GM08714 (cell line): ENCODE results near the gene ARFGEF3.

Experiments
- H3K4me3 ChIP-seq: fragments of 200-500 bp; sonication (Bioruptor generic); 2 replicates; pipeline ENCODE4 v1.5.1; 2014; ENCODE audit warnings: mild to moderate bottlenecking, low read length, inconsistent platforms
- ZNF274 ChIP-seq: IDR thresholded peaks from 2 replicates; pipeline ENCODE4 v1.6.1; 2012; ENCODE audit warnings: mild to moderate bottlenecking, low read depth, low read length

ARFGEF3 gene

DNA sequence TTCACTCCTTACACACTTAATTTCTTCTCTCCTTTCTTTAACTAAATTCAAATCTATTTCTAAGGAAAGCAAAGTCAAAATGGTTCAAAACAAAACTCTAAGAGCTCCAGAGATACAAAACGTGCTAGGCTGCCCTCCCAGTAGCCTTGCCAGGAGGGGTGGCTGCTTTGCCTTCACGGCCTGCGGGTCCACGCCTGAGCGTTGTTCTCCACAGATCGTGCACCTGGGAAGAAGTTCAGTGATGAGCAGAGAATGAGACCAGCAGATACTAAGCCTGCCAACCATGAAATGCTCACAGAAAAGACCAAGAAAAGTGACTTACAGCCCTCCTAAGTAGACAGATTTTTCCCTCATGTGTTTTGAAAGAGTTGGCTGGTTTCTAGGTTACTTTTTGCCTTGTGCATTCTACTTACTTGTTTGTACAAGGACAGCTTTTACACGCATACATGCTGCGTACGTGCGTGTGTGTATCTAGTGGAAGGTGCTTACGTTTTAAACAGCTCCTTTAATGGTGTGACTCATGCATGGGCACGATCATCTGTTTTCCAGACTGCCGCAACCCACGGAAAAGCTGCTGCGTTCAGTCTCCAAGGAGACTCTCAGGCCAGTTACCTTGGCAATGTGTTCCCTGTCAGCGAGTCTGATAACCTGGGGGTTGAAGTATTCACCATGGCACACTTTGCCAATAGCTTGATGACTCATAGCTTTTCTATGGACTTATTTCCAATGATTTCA, 88.9 kb downstream of the ARFGEF3 start:
- no peak overlapping the region for H3K4me3 ChIP-seq
- no peak for TF ChIP-seq ZNF274

DNA sequence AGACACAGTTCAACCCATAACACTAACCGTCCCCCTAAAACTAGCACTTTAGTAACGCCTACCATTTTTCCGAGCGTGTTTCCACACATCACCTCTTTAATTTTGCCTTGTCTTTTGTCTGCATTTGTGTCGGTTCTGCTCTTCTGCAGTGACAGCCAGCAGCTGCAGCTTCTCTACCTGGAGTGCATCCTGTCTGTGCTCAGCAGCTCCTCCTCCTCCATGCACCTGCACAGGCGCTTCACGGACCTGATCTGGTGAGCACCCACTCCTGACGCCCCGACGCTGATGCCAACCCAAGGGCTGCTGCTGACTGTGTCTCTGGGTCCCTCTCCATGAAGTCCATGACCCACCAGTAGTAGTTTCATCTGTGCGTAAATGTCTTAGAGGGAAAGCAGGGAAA, 92.0 kb downstream of the ARFGEF3 start:
- no peak for TF ChIP-seq ZNF274
- no peak overlapping the region for H3K4me3 ChIP-seq

DNA sequence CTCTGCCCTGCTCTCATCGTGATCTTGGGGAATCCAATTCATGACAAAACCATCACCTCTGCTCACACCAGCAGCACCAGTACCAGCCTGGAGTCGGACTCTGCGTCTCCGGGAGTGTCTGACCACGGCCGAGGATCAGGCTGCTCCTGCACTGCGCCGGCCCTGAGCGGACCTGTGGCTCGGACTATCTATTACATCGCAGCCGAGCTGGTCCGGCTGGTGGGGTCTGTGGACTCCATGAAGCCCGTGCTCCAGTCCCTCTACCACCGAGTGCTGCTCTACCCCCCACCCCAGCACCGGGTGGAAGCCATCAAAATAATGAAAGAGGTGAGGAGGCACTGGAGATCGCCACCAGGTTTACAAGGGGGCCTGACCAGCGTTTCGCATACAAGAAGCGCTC, 93.7 kb downstream of the ARFGEF3 start:
- TF ChIP-seq ZNF274: no peak
- no peak overlapping the region for H3K4me3 ChIP-seq

DNA sequence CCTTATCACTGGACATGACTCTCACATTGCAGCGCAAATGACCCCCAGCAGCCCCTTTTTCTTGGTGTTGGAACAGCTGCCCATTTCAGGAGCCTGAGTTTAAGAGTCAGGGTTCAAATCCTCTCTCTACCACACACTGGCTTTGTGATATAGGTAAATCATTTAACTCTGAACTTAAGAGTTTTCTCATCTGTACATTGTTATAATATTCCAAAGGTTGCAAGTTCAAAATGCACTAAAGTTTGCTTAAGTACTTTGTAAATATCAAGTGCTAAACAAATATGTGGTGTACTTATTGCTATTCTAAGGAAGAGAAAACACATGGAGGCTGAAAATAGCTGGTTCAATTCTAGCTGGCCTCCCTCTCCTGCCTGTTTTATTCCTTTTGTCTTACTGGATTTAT, 95.9 kb downstream of the ARFGEF3 start:
- TF ChIP-seq ZNF274: no peak
- H3K4me3 ChIP-seq: no peak overlapping the region

DNA sequence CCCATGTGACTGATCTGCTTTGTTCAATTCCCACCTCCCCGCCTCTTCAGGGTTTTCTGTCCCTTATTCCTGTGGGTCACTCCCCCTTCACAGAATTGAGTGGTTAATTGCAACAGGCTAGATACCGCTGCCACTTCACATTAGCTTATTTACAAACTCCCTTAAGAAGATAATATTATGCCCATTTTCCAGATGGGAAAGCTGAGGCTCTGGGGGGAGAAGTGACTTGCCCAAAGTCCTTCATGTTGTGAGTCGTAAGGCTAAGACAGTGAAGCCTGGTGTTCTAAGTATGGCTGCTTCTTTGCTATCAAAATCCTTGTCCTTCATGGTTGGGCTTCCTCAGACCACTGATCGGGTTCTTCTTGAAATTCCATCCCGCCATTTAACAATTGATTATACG, 96.5 kb downstream of the ARFGEF3 start:
- no peak for TF ChIP-seq ZNF274
- no peak overlapping the region for H3K4me3 ChIP-seq

DNA sequence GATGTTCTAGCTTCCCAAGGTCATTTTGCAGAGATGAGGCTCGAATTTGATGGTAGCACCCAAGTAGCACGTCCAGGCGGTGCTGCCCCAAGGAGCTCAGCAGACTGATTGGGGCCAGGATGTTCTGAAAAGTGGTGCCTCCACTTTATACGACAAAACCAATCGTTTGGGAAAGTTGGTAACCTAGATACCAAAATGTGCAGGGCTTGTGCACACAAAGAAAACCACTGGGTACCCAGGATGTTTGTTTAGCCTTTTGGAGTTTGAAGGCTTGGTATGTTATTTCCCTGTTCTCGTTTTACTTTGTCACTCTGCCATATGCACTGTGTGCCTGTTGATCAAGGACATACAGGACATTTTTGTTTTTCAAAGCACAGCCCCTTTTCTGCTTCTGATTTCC, 97.3 kb downstream of the ARFGEF3 start:
- H3K4me3 ChIP-seq: no peak overlapping the region
- no peak for TF ChIP-seq ZNF274

DNA sequence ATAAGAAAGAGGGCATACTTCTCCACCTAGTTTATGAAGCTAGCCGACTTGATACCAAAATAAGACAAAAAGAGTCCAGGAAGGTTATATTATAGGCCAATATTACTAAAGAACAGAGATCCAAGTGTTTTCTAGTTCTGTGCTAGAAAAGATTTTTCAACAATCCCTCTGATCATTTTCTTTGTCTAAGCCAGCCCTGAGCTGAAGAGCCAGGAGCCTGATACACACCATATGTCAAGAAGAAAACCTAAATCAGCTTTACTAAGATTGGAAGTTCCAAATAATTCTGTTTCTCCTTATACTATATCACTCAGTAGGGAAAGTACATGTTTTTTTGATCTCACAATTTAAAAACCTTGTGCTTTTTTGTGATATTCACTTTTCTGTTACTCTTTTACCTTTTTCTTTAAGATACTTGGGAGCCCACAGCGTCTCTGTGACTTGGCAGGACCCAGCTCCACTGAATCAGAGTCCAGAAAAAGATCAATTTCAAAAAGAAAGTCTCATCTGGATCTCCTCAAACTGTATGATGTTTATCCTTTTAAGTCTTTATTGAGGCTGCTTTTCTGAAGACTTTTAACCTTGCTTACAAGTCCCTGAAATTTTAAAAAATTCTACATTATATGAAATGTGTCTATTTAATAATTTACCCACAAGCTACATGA, 99.5 kb downstream of the ARFGEF3 start:
- H3K4me3 ChIP-seq: no peak overlapping the region
- TF ChIP-seq ZNF274: no peak

DNA sequence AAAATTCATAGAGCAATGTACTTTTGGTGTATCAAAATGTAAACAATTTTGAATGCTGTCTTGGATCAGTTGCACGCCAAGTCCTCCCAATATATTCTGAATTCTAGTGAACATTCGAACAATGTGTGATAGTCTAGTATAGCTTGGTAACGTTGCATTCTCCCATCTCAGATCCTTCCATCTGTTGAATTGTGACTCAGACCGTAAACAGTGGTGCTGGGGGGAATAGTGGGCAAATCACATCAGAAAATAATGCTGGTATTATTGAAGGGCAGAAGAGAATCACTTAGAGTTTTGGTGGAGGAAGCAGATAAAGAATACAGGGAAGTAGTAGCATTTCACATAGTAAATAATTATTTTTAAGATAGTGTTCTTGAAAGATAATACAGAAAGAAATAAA, 102.2 kb downstream of the ARFGEF3 start:
- TF ChIP-seq ZNF274: no peak
- H3K4me3 ChIP-seq: no peak overlapping the region

DNA sequence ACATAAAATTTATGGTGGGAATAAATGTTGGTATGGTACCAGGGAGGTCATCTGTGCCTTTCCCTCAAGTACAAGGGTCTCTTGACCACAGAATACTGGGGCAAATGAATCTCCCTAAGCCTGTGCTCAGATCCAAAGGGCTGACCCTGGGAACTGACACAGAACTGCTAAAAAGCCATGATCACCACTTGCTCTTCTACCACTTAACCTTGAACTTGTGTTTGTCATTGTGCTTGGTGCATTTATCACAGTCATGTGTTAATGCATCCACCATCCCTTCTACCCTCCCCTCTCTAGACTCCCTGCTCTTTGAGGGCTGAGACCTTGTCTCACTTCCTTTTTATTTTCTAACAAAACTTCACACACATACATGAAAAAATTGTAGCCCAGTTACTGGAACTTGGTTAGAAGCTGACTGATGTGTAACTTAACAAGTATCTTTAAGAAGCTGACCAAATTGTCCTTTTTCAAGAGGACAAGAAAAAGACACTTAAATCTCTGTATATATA, 102.7 kb downstream of the ARFGEF3 start:
- no peak for TF ChIP-seq ZNF274
- H3K4me3 ChIP-seq: no peak overlapping the region

DNA sequence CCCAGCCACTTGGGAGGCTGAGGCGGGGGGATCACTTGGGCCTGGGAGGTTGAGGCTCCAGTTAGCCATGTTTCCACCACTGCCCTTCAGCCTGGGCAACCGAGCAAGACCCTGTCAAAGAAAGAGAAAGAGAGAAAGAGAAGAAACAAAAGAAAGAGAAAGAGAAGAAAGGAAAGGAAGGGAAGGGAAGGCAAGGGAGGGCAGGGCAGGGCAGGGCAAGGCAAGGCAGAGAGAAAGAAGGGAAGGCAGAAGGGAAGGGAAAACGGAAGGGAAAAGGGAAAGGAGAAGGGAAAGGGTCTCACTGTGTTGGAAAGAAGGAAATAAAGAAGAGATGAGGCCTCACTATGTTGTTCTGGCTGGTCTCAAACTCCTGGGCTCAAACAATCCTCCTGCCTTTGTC, 104.4 kb downstream of the ARFGEF3 start:
- H3K4me3 ChIP-seq: no peak overlapping the region
- no peak for TF ChIP-seq ZNF274

DNA sequence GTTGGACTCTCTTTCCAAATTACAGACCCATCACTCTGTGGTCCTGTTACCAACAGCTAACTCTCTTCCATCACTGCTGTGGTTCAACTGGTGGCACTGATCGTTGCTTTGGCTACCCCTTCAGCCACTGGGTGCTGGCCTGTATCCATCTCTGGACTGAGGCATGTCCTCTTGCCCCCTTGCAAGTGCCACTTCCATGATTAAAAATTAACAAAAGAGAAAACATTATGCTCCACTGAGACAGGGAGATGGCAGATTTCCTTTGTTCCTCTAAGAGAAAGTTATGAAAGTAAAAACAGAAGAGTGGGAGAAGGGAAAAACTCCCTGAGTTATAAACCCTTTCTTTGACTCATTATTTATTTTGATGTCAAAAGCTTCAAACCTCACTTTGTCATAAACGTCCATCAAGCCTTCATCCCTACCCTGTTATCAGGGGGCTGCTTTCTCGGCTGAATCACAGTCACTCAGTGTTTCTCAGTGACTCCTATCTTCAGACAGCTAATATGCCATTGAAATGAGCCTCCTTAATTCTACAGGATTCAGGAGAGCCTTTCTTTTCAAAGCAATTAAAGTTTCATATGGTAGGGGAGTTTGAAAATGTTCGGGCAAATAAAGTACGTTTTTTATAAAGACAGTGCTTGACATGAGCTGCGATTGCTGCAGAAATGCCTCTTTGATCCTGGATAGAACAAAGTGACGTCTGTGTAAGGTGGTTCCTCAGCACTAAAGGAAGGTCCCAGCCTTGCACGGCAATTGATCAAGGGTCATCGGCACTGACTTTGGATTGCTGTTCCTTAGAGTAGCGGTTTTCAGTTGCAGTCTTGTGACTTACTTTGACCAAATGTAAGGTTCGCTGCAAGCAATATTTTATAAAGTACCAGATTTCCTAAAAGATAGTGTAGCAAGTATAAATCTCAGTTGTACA, 106.5 kb downstream of the ARFGEF3 start:
- no peak overlapping the region for H3K4me3 ChIP-seq
- TF ChIP-seq ZNF274: no peak

DNA sequence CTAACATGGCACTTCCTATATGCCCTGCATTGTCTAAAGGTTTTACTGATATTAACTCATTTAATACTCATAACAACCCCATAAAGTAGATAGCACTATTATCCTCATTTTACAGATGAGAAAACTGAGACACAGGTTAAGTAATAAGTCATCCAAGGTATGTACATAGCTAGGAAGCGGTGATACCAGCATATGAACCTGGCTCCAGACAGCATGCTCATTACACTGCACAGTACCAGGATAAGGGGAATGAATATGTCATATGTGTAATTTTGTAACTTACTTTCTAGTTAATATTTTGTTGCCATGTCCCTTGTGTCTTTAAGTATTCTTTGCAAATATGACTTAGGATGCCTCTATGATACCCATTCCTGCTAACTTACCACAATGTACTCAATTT, 109.7 kb downstream of the ARFGEF3 start:
- no peak overlapping the region for H3K4me3 ChIP-seq
- no peak for TF ChIP-seq ZNF274

DNA sequence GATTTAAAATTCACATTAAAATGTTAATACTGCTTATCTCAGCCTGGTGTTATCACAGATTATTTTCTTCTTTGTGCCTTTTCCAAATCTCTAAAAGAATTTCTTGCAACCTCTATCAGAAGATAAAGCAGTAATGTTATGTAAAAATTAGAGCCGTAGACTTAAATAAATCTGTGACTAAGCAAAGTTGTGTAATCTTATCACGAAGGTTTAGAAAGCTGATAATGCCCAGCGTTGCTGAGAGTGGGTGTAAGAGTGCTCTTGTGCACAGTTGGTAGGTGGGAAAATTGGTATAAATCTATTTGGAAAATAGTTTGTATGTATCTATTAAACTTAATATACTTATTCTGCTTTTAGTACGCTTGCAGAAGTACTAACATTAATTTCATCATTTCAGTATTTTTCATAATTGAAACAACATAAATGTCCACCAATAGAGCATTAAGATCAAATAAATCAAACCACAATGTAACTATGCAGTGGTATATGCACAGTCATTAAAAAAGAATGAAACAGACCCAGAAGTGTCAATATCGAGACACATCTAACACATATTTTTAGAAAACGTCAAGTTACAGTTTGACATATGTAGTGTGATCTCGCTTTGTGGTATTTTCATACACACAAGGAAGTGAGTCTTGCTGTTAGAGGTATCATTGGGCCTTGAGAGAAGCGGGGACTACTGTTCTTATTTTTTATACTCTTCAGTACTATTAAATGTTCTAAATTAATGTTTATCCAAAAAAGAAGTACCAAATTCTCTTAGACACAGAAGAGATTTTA, 111.0 kb downstream of the ARFGEF3 start:
- no peak for TF ChIP-seq ZNF274
- H3K4me3 ChIP-seq: no peak overlapping the region

DNA sequence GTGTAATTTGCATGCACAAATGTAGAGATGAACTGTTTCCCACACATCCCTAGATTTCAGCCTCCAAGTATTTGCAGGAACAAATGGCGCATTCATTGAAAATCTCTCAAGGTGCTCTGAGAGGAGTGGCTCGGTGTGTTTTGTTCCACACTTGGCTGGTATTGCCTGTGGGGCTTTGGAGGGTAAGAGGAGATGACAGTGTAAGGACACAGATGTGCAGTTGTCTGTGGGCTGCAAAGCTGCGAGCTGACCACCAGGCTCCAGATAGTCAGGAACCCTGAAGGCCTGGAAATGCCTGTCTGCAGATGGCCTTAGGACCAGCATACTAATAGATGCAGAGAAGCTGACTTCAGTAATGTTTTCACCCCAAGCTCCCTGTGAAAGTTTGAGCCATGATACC, 114.2 kb downstream of the ARFGEF3 start:
- TF ChIP-seq ZNF274: no peak
- no peak overlapping the region for H3K4me3 ChIP-seq
